ENCODE data around the gene RGS4. TPM values are rescaled to one million over a fixed set of nuclear protein-coding genes. Genes with fewer than 3 reads are reported as not detected.
A peak's percentile ranks its signal among the peaks of the same experiment; 100 is the strongest.

The RGS4 gene
- total RNA-seq, 4 donors from 2014 or later, result 12.0 to 121 (median 66.8) TPM

- H3K4me3 ChIP-seq, result peak overlapping the region; percentile 53 to 75
- 6 to 14% methylated on average over 6 of the region's 6 CpGs for WGBS, 2 donors (ENCODE audit: low coverage in 1 of 2)
- H3K9me3 ChIP-seq, result no peaks in the 10 kb centered on the region
- peaks cover 0 to 27% of the 10 kb centered on the region in 2 donors for H3K36me3 ChIP-seq
- peaks cover 0 to 62% (median 2%) of the 10 kb centered on the region in 3 donors for H3K4me1 ChIP-seq
- peak; percentile 64 to 80 (median 74) for TF ChIP-seq CTCF (IDR thresholded peaks at IDR 0.05)
- TF ChIP-seq POLR2A (IDR thresholded peaks at IDR 0.05), result no peak
- TF ChIP-seq EP300 (IDR thresholded peaks at IDR 0.05), result no peak
- TF ChIP-seq POLR2AphosphoS5 (IDR thresholded peaks at IDR 0.05), result peak; percentile 32
- H3K27ac ChIP-seq, result peak overlapping the region; percentile 61 to 74 (median 69)
- H3K27me3 ChIP-seq, result no peaks in the 10 kb centered on the region
- peak; percentile 56 for ATAC-seq
These were observed 2.5 kb downstream of the RGS4 start for GRCh38 chr1:163071405-163072255.

- no peaks in the 10 kb centered on the region for H3K27me3 ChIP-seq
- H3K9me3 ChIP-seq, result no peaks in the 10 kb centered on the region
- H3K27ac ChIP-seq, result peak overlapping the region in 3 of 4 donors; percentile 59 to 74 (median 64)
- ATAC-seq, result no peak
- H3K4me1 ChIP-seq, result peaks cover 0 to 69% (median 2%) of the 10 kb centered on the region in 3 donors
- peaks cover 0 to 27% of the 10 kb centered on the region in 2 donors for H3K36me3 ChIP-seq
- no peak for TF ChIP-seq POLR2A (IDR thresholded peaks at IDR 0.05)
- TF ChIP-seq CTCF (IDR thresholded peaks at IDR 0.05), result no peak
- no peak for TF ChIP-seq EP300 (IDR thresholded peaks at IDR 0.05)
- TF ChIP-seq POLR2AphosphoS5 (IDR thresholded peaks at IDR 0.05), result no peak
- H3K4me3 ChIP-seq, result no peak overlapping the region
- 92 to 95% methylated on average over 1 of the region's 1 CpG for WGBS, 2 donors (ENCODE audit: low coverage in 1 of 2)
These were observed 3.5 kb downstream of the RGS4 start for GRCh38 chr1:163072658-163073057.

- TF ChIP-seq POLR2A (IDR thresholded peaks at IDR 0.05), result no peak
- no peak for TF ChIP-seq POLR2AphosphoS5 (IDR thresholded peaks at IDR 0.05)
- no peak for TF ChIP-seq CTCF (IDR thresholded peaks at IDR 0.05)
- no peak for TF ChIP-seq EP300 (IDR thresholded peaks at IDR 0.05)
- Histone ChIP-seq H3K27ac (peak overlapping the region in 2 of 4 donors; percentile 20 to 56), H3K27me3 (no peaks in the 10 kb centered on the region), H3K9me3 (no peaks in the 10 kb centered on the region), H3K4me3 (no peak overlapping the region), H3K36me3 (peaks cover 0 to 27% of the 10 kb centered on the region in 2 donors), H3K4me1 (peaks cover 0 to 62% (median 2%) of the 10 kb centered on the region in 3 donors)
- WGBS, 2 donors (ENCODE audit: low coverage in 1 of 2), result 100% methylated on average over 1 of the region's 1 CpG; no CpG with 5 or more reads in 1 of the 2 donors
- no peak for ATAC-seq
These were observed 4.8 kb downstream of the RGS4 start for GRCh38 chr1:163074004-163074403.

GRCh38 chr1:163074716-163075284 is 5.6 kb downstream of the RGS4 start:
- TF ChIP-seq POLR2AphosphoS5 (IDR thresholded peaks at IDR 0.05), result no peak
- TF ChIP-seq POLR2A (IDR thresholded peaks at IDR 0.05), result no peak
- Histone ChIP-seq H3K4me3 (no peak overlapping the region), H3K4me1 (peaks cover 0 to 55% (median 2%) of the 10 kb centered on the region in 3 donors), H3K36me3 (peaks cover 0 to 27% of the 10 kb centered on the region in 2 donors), H3K27me3 (no peaks in the 10 kb centered on the region), H3K9me3 (no peaks in the 10 kb centered on the region), H3K27ac (peak overlapping the region in 3 of 4 donors; percentile 43 to 56 (median 50))
- ATAC-seq, result no peak
- WGBS, 2 donors (ENCODE audit: low coverage in 1 of 2), result 77% methylated on average over 2 of the region's 2 CpGs; no CpG with 5 or more reads in 1 of the 2 donors

- 79 to 81% methylated on average over 4 of the region's 4 CpGs for WGBS, 2 donors (ENCODE audit: low coverage in 1 of 2)
- no peaks in the 10 kb centered on the region for H3K9me3 ChIP-seq
- no peak for ATAC-seq
- H3K36me3 ChIP-seq, result peaks cover 0 to 27% of the 10 kb centered on the region in 2 donors
- peak overlapping the region in 3 of 4 donors; percentile 43 to 63 (median 56) for H3K27ac ChIP-seq
- H3K4me3 ChIP-seq, result no peak overlapping the region
- TF ChIP-seq POLR2AphosphoS5 (IDR thresholded peaks at IDR 0.05) (no peak), EP300 (IDR thresholded peaks at IDR 0.05) (no peak), POLR2A (IDR thresholded peaks at IDR 0.05) (no peak), CTCF (IDR thresholded peaks at IDR 0.05) (no peak)
- H3K4me1 ChIP-seq, result peaks cover 0 to 45% (median 2%) of the 10 kb centered on the region in 3 donors
- H3K27me3 ChIP-seq, result no peaks in the 10 kb centered on the region
These were observed 6.9 kb downstream of the RGS4 start for GRCh38 chr1:163076044-163076443.

Data from gastroesophageal sphincter (tissue), 4 donors.